HEK293 (cell line): ENCODE measurements around the gene PDLIM1.
A peak's percentile ranks its signal among the peaks of the same experiment; 100 is the strongest.

ENCODE experiments used
- GLIS1 ChIP-seq: fragments of 450-650 bp; formaldehyde crosslinking; IDR thresholded peaks from 2 replicates; pipeline ENCODE4 v1.5.1; 2016; ENCODE audit warnings: missing biosample characterization, missing genetic modification characterization
- MYNN ChIP-seq: fragments of 450-650 bp; formaldehyde crosslinking; IDR thresholded peaks from 2 replicates; pipeline ENCODE4 v1.5.1; 2016; ENCODE audit warnings: missing biosample characterization, missing genetic modification characterization, borderline replicate concordance
- OSR2 ChIP-seq: fragments of 450-650 bp; formaldehyde crosslinking; IDR thresholded peaks from 2 replicates; pipeline ENCODE4 v1.5.1; 2016; ENCODE audit warnings: missing biosample characterization, missing genetic modification characterization
- PRDM4 ChIP-seq: fragments of 450-650 bp; formaldehyde crosslinking; IDR thresholded peaks from 2 replicates; pipeline ENCODE4 v1.5.1; 2017; ENCODE audit warnings: missing biosample characterization, missing genetic modification characterization
- REPIN1 ChIP-seq: fragments of 450-650 bp; formaldehyde crosslinking; IDR thresholded peaks from 2 replicates; pipeline ENCODE4 v1.5.1; 2017; ENCODE audit warnings: missing biosample characterization, missing genetic modification characterization, low read depth
- SALL2 ChIP-seq: fragments of 450-650 bp; formaldehyde crosslinking; IDR thresholded peaks from 2 replicates; pipeline ENCODE4 v1.5.0; 2017; ENCODE audit warnings: missing biosample characterization, mild to moderate bottlenecking, missing genetic modification characterization, borderline replicate concordance
- SP7 ChIP-seq: fragments of 450-650 bp; formaldehyde crosslinking; IDR thresholded peaks from 2 replicates; pipeline ENCODE4 v1.5.1; 2016; ENCODE audit warnings: missing biosample characterization, missing genetic modification characterization
- WT1 ChIP-seq: fragments of 450-650 bp; formaldehyde crosslinking; IDR thresholded peaks from 2 replicates; pipeline ENCODE4 v1.5.1; 2016; ENCODE audit warnings: missing biosample characterization, missing genetic modification characterization
- YY1 ChIP-seq: fragments of 450-650 bp; formaldehyde crosslinking; IDR thresholded peaks from 2 replicates; pipeline ENCODE4 v1.5.1; 2018; ENCODE audit warnings: missing biosample characterization, missing genetic modification characterization
- YY2 ChIP-seq: fragments of 450-650 bp; formaldehyde crosslinking; IDR thresholded peaks from 2 replicates; pipeline ENCODE4 v1.5.1; 2016; ENCODE audit warnings: missing biosample characterization, missing genetic modification characterization
- ZBTB7A ChIP-seq: fragments of 450-650 bp; formaldehyde crosslinking; IDR thresholded peaks from 2 replicates; pipeline ENCODE4 v1.5.1; 2016; ENCODE audit warnings: low read depth, missing biosample characterization, missing genetic modification characterization
- ZNF112 ChIP-seq: fragments of 450-650 bp; formaldehyde crosslinking; IDR thresholded peaks from 2 replicates; pipeline ENCODE4 v1.5.0; 2017; ENCODE audit warnings: missing biosample characterization, missing genetic modification characterization
- ZNF121 ChIP-seq: fragments of 450-650 bp; formaldehyde crosslinking; IDR thresholded peaks from 2 replicates; pipeline ENCODE4 v1.5.1; 2016; ENCODE audit warnings: missing biosample characterization, missing genetic modification characterization
- ZNF324 ChIP-seq: fragments of 450-650 bp; formaldehyde crosslinking; IDR thresholded peaks from 2 replicates; pipeline ENCODE4 v1.5.1; 2016; ENCODE audit warnings: missing biosample characterization, missing genetic modification characterization
- ZNF391 ChIP-seq: fragments of 450-650 bp; formaldehyde crosslinking; IDR thresholded peaks from 2 replicates; pipeline ENCODE4 v1.5.1; 2016; ENCODE audit warnings: low read depth, missing biosample characterization, missing genetic modification characterization, borderline replicate concordance
- ZNF529 ChIP-seq: fragments of 450-650 bp; formaldehyde crosslinking; IDR thresholded peaks from 2 replicates; pipeline ENCODE4 v1.5.1; 2017; ENCODE audit warnings: missing genetic modification characterization, missing biosample characterization; ENCODE audit not compliant: insufficient replicate concordance
- ZNF548 ChIP-seq: fragments of 450-650 bp; formaldehyde crosslinking; IDR thresholded peaks from 2 replicates; pipeline ENCODE4 v1.5.1; 2016; ENCODE audit warnings: missing biosample characterization, missing genetic modification characterization
- ZNF600 ChIP-seq: fragments of 450-650 bp; formaldehyde crosslinking; IDR thresholded peaks from 2 replicates; pipeline ENCODE4 v1.5.1; 2016; ENCODE audit warnings: missing biosample characterization, missing genetic modification characterization
- ZNF76 ChIP-seq: fragments of 450-650 bp; formaldehyde crosslinking; IDR thresholded peaks from 2 replicates; pipeline ENCODE4; 2016; ENCODE audit warnings: low read depth, missing biosample characterization, missing genetic modification characterization, borderline replicate concordance
- ZNF768 ChIP-seq: fragments of 450-650 bp; formaldehyde crosslinking; IDR thresholded peaks from 2 replicates; pipeline ENCODE4 v1.5.1; 2018; ENCODE audit warnings: missing biosample characterization, mild to moderate bottlenecking, missing genetic modification characterization
- TF ChIP-seq, protein P1 (sequence below): fragments of 450-650 bp; formaldehyde crosslinking; IDR thresholded peaks from 2 replicates; pipeline ENCODE4 v1.5.1; 2016; ENCODE audit warnings: missing biosample characterization, missing genetic modification characterization
- TF ChIP-seq, protein P2 (sequence below): fragments of 450-650 bp; formaldehyde crosslinking; IDR thresholded peaks from 2 replicates; pipeline ENCODE4 v1.5.1; 2016; ENCODE audit warnings: missing biosample characterization, missing genetic modification characterization
- TF ChIP-seq, protein P3 (sequence below): fragments of 450-650 bp; formaldehyde crosslinking; IDR thresholded peaks from 2 replicates; pipeline ENCODE4 v1.5.1; 2016; ENCODE audit warnings: missing biosample characterization, missing genetic modification characterization, borderline replicate concordance
- TF ChIP-seq, protein P4 (sequence below): fragments of 450-650 bp; formaldehyde crosslinking; IDR thresholded peaks from 2 replicates; pipeline ENCODE4 v1.5.1; 2016; ENCODE audit warnings: missing biosample characterization, missing genetic modification characterization

Gene PDLIM1

DNA sequence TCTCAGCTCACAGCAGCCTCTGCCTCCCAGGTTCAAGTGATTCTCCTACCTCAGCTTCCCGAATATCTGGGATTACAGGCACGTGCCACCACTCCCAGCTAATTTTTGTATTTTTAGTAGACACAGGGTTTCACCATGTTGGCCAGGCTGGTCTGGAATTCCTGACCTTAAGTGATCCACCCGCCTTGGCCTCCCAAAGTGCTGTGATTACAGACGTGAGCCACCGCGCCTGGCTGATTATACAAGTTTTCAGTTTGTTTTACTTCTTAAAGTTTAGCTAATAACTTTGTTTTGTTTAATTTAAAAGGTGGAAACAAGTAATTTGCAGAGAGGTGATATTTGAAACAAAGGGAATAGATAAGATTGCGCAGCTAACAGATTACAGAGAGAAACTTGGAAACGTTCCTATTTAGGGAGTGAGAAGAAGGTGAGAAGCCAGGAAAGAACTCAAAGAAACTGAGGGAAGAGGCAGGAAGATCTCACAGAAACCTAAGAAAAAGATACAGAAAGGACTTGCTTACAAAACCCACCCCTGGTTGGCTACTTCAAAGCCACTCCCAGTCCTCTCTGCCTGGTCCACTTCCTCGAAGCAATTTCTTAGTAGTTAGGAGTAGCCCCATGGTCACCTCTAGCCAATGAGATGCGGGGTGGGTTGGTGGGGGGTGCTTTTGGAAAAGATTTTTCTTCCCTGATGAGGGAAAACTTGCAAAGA, 15.0 kb upstream of the PDLIM1 start (continued):
- TF ChIP-seq ZNF391 (tag by site-specific recombination) = no peak
- no peak for TF ChIP-seq ZNF112 (tag by site-specific recombination)
- no peak for TF ChIP-seq YY1 (tag by site-specific recombination)
- no peak for TF ChIP-seq ZNF121 (tag by site-specific recombination)
- TF ChIP-seq SP7 (tag by site-specific recombination) = 0 out of 2 replicates have a peak, but pooled peaks have one; percentile 22
- TF ChIP-seq PRDM4 (tag by site-specific recombination) = no peak
- no peak for TF ChIP-seq ZNF76 (tag by site-specific recombination)
- peak; percentile 47; the same call in 1 of the 2 replicates for TF ChIP-seq ZNF600 (tag by site-specific recombination)
- no peak for TF ChIP-seq REPIN1 (tag by site-specific recombination)
- TF ChIP-seq ZNF548 = no peak
- TF ChIP-seq MYNN (tag by site-specific recombination) = no peak
- TF ChIP-seq OSR2 = 0 out of 2 replicates have a peak, but pooled peaks have one; percentile 7
- TF ChIP-seq, protein P1, sequence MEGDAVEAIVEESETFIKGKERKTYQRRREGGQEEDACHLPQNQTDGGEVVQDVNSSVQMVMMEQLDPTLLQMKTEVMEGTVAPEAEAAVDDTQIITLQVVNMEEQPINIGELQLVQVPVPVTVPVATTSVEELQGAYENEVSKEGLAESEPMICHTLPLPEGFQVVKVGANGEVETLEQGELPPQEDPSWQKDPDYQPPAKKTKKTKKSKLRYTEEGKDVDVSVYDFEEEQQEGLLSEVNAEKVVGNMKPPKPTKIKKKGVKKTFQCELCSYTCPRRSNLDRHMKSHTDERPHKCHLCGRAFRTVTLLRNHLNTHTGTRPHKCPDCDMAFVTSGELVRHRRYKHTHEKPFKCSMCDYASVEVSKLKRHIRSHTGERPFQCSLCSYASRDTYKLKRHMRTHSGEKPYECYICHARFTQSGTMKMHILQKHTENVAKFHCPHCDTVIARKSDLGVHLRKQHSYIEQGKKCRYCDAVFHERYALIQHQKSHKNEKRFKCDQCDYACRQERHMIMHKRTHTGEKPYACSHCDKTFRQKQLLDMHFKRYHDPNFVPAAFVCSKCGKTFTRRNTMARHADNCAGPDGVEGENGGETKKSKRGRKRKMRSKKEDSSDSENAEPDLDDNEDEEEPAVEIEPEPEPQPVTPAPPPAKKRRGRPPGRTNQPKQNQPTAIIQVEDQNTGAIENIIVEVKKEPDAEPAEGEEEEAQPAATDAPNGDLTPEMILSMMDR (tag by site-specific recombination) = no peak
- TF ChIP-seq, protein P2, sequence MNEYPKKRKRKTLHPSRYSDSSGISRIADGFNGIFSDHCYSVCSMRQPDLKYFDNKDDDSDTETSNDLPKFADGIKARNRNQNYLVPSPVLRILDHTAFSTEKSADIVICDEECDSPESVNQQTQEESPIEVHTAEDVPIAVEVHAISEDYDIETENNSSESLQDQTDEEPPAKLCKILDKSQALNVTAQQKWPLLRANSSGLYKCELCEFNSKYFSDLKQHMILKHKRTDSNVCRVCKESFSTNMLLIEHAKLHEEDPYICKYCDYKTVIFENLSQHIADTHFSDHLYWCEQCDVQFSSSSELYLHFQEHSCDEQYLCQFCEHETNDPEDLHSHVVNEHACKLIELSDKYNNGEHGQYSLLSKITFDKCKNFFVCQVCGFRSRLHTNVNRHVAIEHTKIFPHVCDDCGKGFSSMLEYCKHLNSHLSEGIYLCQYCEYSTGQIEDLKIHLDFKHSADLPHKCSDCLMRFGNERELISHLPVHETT (tag by site-specific recombination) = no peak
- no peak for TF ChIP-seq ZBTB7A
- TF ChIP-seq, protein P3, sequence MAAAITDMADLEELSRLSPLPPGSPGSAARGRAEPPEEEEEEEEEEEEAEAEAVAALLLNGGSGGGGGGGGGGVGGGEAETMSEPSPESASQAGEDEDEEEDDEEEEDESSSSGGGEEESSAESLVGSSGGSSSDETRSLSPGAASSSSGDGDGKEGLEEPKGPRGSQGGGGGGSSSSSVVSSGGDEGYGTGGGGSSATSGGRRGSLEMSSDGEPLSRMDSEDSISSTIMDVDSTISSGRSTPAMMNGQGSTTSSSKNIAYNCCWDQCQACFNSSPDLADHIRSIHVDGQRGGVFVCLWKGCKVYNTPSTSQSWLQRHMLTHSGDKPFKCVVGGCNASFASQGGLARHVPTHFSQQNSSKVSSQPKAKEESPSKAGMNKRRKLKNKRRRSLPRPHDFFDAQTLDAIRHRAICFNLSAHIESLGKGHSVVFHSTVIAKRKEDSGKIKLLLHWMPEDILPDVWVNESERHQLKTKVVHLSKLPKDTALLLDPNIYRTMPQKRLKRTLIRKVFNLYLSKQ (tag by site-specific recombination) = no peak
- TF ChIP-seq, protein P4, sequence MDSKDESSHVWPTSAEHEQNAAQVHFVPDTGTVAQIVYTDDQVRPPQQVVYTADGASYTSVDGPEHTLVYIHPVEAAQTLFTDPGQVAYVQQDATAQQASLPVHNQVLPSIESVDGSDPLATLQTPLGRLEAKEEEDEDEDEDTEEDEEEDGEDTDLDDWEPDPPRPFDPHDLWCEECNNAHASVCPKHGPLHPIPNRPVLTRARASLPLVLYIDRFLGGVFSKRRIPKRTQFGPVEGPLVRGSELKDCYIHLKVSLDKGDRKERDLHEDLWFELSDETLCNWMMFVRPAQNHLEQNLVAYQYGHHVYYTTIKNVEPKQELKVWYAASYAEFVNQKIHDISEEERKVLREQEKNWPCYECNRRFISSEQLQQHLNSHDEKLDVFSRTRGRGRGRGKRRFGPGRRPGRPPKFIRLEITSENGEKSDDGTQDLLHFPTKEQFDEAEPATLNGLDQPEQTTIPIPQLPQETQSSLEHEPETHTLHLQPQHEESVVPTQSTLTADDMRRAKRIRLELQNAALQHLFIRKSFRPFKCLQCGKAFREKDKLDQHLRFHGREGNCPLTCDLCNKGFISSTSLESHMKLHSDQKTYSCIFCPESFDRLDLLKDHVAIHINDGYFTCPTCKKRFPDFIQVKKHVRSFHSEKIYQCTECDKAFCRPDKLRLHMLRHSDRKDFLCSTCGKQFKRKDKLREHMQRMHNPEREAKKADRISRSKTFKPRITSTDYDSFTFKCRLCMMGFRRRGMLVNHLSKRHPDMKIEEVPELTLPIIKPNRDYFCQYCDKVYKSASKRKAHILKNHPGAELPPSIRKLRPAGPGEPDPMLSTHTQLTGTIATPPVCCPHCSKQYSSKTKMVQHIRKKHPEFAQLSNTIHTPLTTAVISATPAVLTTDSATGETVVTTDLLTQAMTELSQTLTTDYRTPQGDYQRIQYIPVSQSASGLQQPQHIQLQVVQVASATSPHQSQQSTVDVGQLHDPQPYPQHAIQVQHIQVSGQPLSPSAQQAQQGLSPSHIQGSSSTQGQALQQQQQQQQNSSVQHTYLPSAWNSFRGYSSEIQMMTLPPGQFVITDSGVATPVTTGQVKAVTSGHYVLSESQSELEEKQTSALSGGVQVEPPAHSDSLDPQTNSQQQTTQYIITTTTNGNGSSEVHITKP (tag by site-specific recombination) = no peak
- TF ChIP-seq ZNF529 (tag by site-specific recombination) = no peak
- no peak for TF ChIP-seq SALL2
- TF ChIP-seq ZNF768 = no peak
- no peak for TF ChIP-seq ZNF324 (tag by site-specific recombination)
- TF ChIP-seq GLIS1 (tag by site-specific recombination) = peak; percentile 52
- no peak for TF ChIP-seq YY2 (tag by site-specific recombination)
- TF ChIP-seq WT1 = 0 out of 2 replicates have a peak, but pooled peaks have one; percentile 30
